IPS-11a (cell line): ENCODE results near the gene NIF3L1.
"Not testable (repeated sequence)": the region's sequence is repeated elsewhere in the genome, so short reads cannot be mapped to it uniquely, and the experiment has no call there.

ENCODE experiments used
- H3K4me3 ChIP-seq: one replicate; pipeline ENCODE4 v1.5.1; 2013; ENCODE audit warnings: low read depth, low read length, control low read depth

Gene NIF3L1

DNA sequence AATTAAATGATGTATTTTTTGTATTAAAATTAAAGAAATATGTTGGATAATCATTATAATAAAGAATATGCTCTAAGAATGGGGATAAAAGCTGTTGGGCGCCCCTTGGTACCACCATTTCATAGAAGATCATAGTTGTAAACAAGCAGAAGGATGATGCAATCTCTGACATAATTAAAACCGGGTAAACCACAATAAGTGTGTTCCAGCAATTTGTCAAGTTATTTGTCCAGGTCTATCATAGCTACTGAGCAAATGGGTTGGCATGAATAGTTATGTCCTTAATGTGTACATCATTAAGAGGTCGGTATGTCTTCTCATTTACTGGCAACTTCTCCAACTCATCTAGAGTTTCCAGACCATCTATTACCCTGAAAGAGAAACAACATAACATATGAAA is 18.0 kb upstream of the NIF3L1 start:
- no peak overlapping the region for H3K4me3 ChIP-seq

DNA sequence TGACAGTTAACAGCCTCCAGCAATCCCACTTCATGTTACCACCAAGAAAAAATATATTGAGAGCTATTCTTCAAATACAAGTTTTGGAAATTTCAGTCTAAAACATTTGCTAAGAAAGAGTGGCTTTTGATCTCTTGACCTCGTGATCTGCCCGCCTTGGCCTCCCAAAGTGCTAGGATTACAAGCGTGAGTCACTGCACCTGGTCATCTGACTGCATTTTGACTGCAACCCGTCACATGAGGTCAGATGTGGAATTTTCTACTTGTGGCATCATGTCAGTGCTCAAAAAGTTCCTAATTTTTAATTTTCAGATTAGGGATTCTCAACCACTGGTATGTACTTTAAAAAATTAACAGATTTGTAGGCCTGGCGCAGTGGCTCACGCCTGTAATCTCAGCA is 15.6 kb upstream of the NIF3L1 start:
- H3K4me3 ChIP-seq, result no peak overlapping the region

DNA sequence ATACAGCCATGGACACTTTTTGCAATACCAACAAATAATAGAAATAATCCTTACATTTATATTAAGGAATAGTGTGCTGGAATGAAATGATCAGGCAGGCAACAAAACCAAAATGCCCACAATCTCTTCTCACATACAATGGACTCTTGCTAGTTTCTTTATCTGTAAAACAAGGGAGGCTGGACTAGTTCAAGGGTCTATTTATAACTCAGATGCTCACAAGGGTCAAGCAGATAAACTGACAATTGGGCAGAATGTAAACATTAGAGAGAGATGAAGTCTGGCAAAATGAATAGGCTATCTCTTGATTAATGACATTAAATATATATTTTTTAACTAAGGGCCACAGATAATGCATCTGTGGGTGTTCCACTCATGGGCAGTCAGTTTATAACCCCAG is 11.7 kb upstream of the NIF3L1 start:
- no peak overlapping the region for H3K4me3 ChIP-seq

DNA sequence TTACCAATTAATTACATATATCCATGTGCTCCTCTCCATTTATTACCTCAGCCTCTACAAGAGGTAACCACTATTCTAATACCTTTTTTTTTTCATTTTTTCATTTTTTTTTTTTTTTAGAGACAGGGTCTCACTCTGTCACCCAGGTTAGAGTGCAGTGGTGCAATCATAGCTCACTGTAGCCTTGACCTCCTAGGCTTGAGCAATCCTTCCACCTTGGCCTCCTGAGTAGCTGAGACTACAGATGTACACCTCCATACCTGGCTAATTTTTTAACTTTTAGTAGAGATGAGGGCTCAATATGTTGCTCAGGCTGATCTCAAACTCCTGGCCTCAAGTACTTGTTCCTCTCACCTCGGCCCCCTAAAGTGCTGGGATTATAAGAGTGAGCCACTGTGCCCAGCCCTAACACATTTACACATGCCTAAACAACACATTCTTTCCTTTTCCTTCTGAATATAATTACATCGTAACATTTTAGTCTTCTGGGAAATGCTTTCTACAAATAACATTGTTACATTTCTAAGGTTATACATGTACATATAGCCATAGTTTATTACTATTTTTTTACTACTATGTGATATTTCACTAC is 10.8 kb upstream of the NIF3L1 start:
- no peak overlapping the region for H3K4me3 ChIP-seq

DNA sequence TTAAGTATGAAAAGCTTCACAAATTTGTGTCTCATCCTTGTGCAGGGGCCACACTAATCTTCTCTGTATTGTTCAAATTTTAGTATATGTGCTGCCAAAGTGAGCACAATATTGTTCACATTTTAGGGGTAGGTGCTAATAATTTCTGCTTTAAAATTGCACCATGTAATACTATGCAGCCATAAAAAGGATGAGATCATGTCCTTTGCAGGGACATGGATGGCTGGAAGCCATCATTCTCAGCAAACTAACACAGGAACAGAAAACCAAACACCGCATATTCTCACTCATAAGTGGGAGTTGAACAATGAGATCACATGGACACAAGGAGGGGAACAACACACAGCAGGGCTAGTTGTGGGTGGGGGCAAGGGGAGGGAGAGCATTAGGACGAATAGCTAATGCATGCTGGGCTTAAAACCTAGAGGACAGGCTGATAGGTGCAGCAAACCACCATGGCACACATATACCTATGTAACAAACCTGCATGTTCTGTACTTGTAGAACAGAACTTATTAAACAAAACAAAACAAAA is 7.4 kb upstream of the NIF3L1 start:
- not testable (repeated sequence) for H3K4me3 ChIP-seq

DNA sequence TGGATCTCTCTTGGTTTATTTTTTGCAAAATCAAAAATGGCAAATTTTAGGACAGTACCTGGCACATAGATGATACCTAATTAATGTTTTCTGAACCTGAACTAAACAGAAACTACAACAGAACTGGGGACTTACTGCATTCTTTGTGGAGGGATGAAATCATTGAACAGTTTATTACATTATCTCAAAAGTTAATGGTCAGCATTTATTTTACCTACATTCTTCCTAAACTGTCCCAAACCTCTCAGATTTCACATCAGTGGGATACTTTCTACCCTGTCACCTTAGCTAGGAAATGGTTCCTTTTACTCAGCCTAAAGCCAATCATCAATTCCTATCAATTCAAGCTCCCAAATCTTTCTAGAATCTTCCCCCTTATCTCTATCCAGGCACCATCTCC is 10.3 kb downstream of the NIF3L1 start:
- no peak overlapping the region for H3K4me3 ChIP-seq

DNA sequence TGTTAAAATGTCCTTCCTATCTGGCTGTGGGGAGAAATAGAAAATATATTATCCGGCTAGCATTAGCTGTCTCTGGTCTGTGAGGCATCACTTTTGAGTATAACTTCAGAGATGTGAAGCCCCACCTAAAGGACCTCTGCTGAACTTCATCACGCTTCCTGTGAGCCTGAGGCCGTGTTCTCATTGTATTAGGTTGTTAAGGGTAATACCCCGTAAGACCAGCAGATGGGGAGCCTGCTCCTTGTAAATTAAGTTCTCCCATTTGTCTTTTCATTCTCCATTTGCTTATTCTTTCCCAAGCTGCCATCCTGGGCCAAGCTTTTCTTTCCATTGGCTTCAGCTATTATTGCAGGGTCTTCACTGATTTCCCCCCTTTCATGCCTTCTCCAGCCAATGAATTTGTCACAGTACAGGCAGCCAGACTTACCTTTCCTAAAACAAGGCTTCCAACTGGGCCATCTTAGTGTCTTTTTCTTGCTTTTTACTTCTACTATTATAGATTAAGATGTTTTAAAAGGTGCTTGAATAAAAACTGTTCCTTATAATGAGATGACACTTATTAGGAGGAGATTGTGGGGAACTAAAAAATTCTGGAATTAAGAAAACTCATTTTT is 12.4 kb downstream of the NIF3L1 start:
- no peak overlapping the region for H3K4me3 ChIP-seq

DNA sequence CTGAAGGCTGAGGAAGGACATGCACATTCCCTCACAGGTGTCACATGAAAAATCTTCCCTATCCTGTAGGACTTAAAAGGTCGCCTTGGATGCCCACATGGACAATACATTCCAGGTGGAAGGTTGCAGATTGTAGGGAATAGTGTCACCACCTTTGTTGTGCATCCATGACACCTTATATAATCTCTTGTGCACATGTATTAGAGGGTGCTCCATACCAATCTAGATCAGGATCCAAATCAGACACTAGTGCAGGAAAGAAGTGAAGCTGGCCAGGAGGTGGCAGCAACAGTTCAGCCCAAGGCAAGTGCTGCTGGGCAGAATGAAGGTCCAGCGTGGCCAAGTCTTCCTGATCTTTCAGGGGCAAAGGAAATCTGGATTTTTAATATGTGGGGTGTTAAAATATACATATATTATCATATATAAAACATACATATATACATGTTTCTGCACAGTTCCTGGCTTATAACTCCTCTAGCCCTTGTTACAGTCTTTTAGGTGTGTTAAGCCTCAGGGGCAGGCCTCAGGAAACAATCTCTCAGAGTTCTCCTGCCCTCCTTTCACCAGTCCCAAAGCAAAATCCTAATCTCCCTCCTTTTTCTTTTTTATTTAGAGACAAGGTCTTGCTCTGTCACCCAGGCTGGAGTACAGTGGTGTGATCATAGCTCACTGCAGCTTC is 16.6 kb downstream of the NIF3L1 start:
- no peak overlapping the region for H3K4me3 ChIP-seq

DNA sequence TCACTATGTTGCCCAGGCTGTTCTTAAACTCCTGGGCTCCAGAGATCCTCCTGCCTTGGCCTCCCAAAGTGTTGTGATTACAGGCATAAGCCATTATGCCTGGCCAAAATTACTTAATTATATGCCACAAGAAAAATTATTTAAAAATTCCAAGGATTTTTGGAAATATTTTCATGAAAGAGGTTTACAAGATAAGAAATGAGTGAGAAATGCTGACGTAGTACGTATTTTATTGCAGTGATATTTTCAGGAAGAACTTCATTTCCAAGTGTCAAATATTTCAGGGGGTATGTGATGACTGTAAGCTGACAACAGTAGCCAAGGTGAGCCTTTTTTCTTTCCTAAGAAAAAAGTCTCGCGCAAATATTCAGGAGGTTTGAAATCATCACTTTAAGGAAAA is 20.8 kb downstream of the NIF3L1 start:
- no peak overlapping the region for H3K4me3 ChIP-seq

DNA sequence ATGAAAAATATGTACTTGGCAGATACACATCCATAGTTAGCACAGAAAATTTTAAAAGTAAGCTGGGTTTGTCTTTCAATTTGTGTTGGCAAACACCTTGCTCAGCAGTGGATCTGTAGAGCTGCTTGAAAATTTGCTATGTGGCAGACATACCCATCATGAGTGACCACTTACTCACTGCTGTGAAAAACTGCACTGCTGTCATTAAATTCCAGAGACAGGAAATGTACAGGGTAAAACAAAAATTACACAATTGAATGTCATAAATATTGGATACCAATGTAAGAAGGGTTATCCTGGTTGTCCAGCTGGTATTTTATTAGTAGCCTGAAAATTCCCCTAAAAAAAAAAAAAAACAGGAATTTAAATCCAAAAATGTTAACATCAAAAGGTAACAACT is 24.5 kb downstream of the NIF3L1 start:
- no peak overlapping the region for H3K4me3 ChIP-seq

DNA sequence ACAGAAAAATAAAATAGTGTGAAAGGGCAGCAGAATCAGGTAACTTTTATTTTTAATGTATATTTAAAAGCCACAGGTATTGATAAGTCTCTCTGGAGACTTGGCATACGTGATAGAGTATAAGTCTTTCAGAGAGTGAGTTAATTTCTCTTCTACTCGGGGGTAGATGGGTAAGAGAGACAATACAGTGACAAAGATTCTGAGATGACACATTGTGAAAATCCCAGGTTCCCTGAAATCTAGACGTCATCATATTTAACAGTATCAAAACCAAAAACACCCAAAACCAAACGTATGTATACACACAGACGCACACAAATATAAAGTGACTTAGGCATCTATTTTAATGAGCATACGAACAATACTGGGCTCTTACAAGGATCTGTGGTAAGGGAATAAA is 33.3 kb downstream of the NIF3L1 start:
- H3K4me3 ChIP-seq, result no peak overlapping the region

DNA sequence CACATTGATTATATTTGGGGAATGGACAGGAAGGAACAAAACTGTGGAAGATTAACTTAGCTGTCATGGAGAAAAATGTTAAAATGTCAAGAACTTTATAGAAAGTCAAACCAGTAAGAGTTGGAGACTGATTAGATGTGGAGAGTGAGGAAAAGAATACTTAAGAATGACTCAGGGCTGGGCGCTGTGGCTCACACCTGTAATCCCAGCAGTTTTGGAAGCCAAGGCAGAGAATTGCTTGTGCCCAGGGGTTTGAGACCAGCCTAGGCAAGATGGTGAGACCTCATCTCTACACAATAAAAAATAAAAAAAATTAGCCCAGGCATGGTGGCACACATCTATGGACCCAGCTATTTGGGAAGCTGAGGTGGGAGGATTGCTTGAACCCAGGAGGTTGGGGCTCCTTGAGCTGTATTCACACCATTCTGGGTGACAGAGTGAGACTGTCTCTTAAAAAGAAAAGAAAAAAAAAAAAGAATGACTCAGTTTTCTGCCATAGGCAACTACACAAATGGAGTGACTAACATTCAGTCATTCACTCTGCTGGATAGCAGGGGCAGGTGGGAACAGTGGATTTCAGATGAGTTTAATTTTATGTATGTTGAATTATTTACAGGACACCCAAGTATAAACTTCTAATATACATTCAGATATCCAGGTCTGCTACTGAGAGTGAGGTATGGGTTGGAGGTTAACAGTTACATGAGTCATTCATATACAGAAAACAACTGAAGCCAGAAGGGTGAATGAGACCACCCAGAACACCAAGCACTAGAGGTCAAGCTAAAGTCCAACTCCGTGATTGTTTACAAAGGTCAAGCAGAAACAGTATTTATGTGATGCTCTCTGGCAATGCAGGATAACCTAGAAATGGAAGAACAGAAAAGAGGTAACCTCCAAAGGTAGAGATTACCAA is 40.4 kb downstream of the NIF3L1 start:
- no peak overlapping the region for H3K4me3 ChIP-seq

DNA sequence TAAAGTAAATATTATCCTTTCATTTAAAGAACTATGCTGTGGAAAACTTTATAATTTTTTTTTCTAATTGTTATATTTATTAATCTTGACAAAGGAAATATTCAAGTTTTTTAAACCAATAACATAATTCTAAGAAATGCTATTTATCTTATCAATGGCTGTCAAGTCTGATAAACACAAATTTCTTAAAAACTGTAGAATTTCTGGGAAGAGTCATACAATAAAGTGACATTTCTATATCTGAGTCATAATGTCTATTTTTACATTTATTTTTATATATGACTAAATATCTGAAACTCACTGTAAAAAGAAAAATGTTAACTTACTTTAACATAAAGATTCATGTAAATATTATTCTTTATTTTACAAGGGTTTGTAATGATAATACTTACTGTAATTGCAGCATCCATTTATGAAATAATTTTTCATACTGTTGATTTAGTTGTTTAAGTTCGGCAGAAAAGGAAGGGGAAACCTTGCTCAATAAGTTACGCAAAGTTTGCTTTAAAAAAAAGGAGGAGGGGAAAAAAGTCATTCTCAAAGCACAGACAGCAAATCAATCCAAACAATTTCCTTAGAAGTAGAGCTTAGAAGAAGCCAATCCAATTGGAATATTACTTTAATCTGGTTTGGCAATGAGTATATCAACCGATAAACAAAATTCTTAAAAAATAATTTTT is 41.9 kb downstream of the NIF3L1 start:
- H3K4me3 ChIP-seq, result no peak overlapping the region

DNA sequence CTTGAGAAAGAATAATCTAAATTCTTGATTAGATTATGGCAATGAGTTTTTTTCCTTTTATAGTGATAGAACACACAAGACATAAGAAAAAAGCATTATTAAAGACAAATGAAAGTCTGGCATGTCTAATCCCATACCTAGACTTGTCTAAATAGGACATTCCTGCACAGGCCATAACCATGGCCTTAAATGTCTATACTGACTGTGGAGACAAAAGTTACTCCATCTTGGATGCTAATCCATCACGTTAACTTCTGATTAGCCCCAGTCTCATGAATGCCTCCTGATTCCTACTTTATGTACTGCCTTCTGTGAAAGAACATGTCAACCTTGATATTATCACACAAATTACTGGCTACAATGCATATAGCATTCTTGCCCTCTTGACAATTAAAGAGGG is 50.7 kb downstream of the NIF3L1 start:
- no peak overlapping the region for H3K4me3 ChIP-seq

DNA sequence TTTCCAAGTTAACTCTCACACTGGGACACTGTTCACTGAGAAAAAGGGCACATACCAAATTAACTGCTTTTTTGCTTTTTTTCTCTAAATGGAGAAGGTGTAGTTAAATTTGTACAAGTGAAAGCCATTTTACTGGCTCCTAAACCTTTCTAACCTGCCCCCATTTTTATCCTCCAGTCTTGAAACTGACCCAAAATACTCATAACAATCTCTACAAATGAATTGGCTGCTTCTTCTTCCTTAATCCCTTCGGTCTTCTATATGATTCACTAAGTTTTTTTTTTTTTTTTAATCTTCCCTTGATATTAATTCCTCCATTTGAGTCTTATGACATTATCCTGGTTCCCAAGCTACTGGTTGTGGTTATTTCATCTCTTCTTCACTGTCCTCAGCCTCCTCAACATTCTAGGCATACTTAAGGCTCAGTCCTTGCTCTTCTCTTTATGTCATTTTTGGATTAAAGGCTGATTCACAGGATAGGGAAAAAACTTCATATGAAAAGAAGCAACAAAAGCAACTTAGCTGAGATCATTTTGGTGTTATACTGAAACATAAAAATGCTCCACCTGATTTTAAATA is 54.4 kb downstream of the NIF3L1 start:
- H3K4me3 ChIP-seq, result no peak overlapping the region

DNA sequence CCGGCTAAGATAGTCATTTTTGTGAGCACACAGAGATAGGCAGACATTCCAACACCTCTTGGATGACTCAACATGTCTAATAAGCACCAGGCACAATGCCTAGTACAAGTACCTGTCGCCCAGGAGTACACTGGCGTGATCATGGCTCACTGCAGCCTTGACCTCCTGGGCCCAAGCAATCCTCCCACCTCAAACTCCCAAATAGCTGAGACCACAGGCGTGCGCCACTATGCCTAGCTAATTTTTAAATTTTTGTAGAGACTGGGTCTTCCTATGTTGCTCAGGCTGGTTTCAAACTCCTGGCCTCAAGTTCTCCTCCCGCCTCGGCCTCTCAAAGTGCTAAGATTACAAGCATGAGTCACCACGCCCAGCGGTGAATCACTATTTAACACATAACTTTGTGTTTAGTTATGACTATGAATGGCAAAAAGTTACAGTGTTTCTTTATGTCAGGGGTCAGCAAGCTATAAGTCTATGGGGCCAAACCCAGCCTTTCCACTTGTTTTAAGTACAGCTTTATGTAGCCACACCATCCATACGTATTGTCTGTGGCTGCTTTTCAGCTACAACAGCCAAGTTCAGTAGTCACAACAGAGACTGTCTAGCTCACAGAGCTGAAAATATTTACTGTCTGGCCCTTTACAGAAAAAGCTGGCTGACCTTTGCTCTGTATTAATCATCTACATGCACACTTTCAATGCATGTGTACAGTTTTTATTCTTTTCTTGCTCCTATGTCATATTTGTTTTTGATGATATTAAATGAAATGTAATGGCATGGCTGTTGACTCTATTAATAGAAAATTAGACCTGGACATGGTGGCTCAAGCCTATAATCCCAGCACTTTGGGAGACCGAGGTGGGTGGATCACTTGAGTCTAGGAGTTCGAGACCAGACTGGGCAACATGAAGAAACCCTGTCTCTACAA is 55.6 kb downstream of the NIF3L1 start:
- no peak overlapping the region for H3K4me3 ChIP-seq

DNA sequence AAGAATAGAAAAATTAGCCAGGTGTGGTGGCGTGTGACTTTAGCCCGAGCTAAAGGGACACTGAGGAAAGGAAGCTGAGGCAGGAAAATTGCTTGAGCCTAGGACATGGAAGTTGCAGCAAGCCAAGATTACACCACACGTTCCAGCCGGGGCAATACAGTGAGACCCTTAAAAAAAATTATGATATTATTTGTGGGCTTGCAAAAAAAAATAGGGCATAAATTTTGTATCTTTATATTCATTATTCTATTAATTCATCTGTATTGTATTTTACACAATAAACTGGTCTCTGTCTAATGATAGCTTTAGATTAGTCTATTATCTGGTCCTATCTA is 56.2 kb downstream of the NIF3L1 start:
- no peak overlapping the region for H3K4me3 ChIP-seq

DNA sequence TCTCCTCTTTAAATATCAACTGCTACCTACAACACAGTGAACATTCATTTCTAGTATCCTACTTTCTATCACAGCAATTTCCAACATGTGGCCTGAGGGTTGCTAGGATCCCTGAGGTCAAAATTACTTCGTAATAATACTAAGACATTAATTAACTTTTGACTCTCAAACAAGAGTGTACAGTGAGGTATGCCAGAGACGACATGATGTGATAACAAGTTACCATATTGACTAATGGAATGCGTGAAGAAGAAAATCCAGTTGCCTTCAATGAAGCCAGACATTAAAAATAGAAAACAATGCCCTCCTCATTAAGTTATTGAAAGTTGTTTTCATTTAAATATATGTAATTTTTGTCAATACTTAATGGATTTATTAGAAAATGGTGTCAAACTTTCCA is 61.2 kb downstream of the NIF3L1 start:
- no peak overlapping the region for H3K4me3 ChIP-seq
